Epithelial cell of esophagus (primary cell): ENCODE measurements around the gene EXTL1.

Experiments used
- DNase-seq: peaks from one replicate; pipeline ENCODE4 v3.0.0; 2010; ENCODE audit warnings: low read depth
- H3K4me3 ChIP-seq: 2 replicates; pipeline ENCODE4 v1.5.1; 2011; ENCODE audit warnings: mild to moderate bottlenecking, low read length, control low read depth
- CTCF ChIP-seq: IDR thresholded peaks from 2 replicates; pipeline ENCODE4 v1.5.1; 2011; ENCODE audit warnings: low read depth, mild to moderate bottlenecking, low read length, control low read depth, inconsistent platforms; ENCODE audit not compliant: insufficient read depth; ENCODE audit errors: missing control alignments

Gene EXTL1

GRCh38 chr1:25991937-25992688, 29.5 kb upstream of the EXTL1 start:
- no peak overlapping the region for H3K4me3 ChIP-seq
- peak; percentile 19 for DNase-seq
- TF ChIP-seq CTCF, result no peak

- no peak overlapping the region for H3K4me3 ChIP-seq
- no peak for DNase-seq
- no peak for TF ChIP-seq CTCF
These were observed 28.8 kb upstream of the EXTL1 start for GRCh38 chr1:25992689-25993171.

- TF ChIP-seq CTCF, result no peak
- DNase-seq, result no peak
- H3K4me3 ChIP-seq, result no peak overlapping the region
These were observed 28.2 kb upstream of the EXTL1 start for GRCh38 chr1:25993197-25993951.

GRCh38 chr1:25994402-25995150, 27.0 kb upstream of the EXTL1 start:
- no peak overlapping the region for H3K4me3 ChIP-seq
- no peak for TF ChIP-seq CTCF
- DNase-seq, result no peak

- TF ChIP-seq CTCF, result no peak
- peak; percentile 47 for DNase-seq
- H3K4me3 ChIP-seq, result peak overlapping the region; percentile 70
These were observed 24.4 kb upstream of the EXTL1 start for GRCh38 chr1:25996966-25997827.
